Measurements from ENCODE around the gene TMCO4. TPM values are rescaled to one million over a fixed set of nuclear protein-coding genes. Genes with fewer than 3 reads are reported as not detected.

The TMCO4 gene
- total and polyA plus RNA-seq, 3 experiments from 2014 or later: 16.5 to 18.2 (median 16.6) TPM

DNA sequence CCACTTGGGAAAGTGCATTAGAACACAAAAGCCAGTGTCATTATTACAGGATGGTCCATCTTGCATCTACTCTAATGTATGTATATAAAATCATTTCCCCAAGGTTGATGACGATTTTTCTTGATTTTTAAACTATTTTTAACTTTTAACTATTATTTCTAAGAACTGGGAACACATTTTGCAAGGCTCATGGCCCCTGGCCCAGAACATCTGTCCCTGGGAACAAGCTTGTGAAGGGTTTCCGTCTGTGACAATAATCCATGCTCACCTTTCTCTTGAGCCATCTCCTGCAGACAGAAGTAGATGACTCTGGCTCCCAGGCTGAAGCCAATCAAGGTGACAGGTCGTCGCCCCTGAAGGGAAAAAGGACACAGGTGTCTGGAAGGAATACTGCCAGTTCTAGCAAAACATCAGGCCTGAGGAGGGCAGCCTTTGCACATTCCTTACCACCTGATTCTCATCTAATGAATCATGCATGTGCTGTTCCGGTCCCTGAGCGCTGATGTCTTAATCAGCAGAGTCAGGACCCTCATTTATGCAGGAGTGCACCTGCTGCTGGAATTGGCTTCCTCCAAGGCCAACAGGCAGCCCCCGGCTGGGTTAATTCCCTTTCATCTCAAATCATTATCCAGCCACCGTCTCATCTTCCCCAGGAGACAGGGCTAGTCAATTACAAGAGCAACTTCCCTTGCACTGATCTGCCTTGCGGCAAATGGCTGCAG, 62.5 kb downstream of the TMCO4 start:
- no peaks in the 10 kb centered on the region for H3K27me3 ChIP-seq (ENCODE audit: insufficient read depth, low read length, poor library complexity, severe bottlenecking)
- no peaks in the 10 kb centered on the region for H3K9me3 ChIP-seq (ENCODE audit: low read length)
- peak overlapping the region in 1 of 8 donors; percentile 84 for H3K27ac Mint-ChIP-seq
- peaks cover 29 to 76% (median 31%) of the 10 kb centered on the region in 3 donors for H3K36me3 Mint-ChIP-seq
- no peak overlapping the region for H3K27ac ChIP-seq (ENCODE audit: low read depth, low read length)
- DNase-seq: no peak
- H3K4me3 ChIP-seq (ENCODE audit: low read length): no peak overlapping the region
- ChIA-PET CTCF (no interaction called here), POLR2A (no interaction called here)
- H3K9me3 Mint-ChIP-seq: no peaks in the 10 kb centered on the region
- H3K4me3 Mint-ChIP-seq: no peak overlapping the region
- no peaks in the 10 kb centered on the region for H3K36me3 ChIP-seq (ENCODE audit: insufficient read depth, low read length)
- no peaks in the 10 kb centered on the region for H3K4me1 Mint-ChIP-seq
- no peaks in the 10 kb centered on the region for H3K4me1 ChIP-seq (ENCODE audit: insufficient read depth, low read length)
- H3K27me3 Mint-ChIP-seq: no peaks in the 10 kb centered on the region

DNA sequence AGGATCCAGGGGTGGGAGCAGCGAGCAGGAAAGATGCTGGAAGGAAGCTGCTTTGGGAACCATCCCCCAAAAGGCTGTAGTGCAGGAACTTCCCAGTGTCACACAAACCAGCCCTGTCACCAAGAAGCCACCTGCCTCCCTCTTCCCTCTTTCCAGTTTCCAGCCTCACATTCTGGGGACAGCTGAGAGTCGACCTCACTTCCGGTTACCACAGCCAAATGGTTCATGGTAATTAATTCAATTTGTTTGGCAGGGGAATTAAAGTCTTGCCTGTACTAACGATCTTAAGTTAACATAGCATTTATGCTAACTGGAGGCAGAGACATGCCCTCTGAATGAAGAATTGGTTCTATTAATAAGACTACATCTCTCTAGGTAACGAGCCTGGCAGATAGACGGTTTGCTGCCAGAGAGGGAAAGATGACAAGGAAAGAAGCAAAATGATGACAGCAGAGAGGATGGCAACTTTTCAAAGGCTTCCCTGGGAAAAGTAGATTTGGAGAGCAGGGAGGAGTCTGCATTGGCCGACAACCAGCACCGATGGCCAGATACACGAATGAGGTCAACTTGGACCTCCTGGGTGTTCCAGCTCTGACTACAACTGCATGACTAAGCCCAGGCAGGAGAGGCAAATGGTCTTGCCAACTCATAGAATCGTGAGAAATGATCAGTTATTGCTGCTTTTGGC, 64.1 kb downstream of the TMCO4 start:
- Histone ChIP-seq H3K4me3 (ENCODE audit: low read length) (no peak overlapping the region), H3K27me3 (ENCODE audit: insufficient read depth, low read length, poor library complexity, severe bottlenecking) (no peaks in the 10 kb centered on the region), H3K9me3 (ENCODE audit: low read length) (no peaks in the 10 kb centered on the region), H3K27ac (ENCODE audit: low read depth, low read length) (no peak overlapping the region), H3K36me3 (ENCODE audit: insufficient read depth, low read length) (no peaks in the 10 kb centered on the region), H3K4me1 (ENCODE audit: insufficient read depth, low read length) (no peaks in the 10 kb centered on the region)
- Mint-ChIP-seq H3K27ac (no peak overlapping the region), H3K27me3 (no peaks in the 10 kb centered on the region), H3K36me3 (peaks cover 30 to 80% (median 39%) of the 10 kb centered on the region in 3 donors), H3K9me3 (peaks cover 0 to 2% (median 0%) of the 10 kb centered on the region in 5 donors), H3K4me3 (no peak overlapping the region), H3K4me1 (no peaks in the 10 kb centered on the region)
- ChIA-PET POLR2A (no interaction called here), CTCF (no interaction called here)
- DNase-seq: no peak

DNA sequence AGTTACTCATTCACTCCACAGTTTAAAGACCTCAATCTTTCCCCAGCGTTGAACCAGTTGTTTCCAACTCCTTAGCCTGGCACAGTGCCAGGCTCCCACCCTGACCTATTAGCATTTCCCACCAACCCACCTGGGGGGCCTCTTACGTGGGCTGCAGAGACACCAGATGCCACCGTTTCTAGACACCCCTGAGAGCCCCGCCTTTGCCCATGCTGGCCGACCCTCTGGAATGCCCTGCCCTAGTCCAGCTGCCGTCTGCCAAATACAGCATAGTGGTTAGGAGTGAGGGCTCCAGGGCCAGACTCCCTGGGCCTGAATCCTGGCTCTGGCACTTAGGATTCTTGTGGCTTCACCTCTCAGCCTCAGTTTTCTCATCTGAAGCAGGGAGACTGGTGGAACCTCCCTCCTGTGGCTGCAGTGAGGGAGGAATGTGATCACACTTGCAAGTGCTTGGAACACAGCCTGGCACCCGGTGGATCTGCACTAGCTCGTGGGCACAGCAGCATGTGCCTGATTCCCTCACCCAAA, 65.2 kb downstream of the TMCO4 start:
- peaks cover 0 to 4% (median 0%) of the 10 kb centered on the region in 5 donors for H3K9me3 Mint-ChIP-seq

DNA sequence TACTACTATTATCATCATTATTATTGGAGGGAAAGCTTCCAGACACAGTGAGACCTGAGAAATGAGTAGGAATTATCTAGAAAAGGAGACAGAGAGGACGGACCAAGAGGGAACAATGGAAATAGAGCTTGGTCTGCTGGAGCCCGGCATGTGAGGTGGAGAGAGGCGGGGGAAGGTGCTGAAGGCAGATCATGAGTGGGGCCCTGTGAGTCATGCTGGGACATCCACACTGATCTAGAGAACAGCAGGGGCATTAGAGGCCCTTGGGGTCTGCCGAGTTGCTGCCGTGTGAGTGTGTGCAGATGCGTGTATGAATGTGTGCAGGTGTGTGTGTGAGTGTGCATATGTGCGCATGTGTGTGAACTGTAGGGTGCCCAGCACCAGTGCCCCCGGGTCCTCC, 65.7 kb downstream of the TMCO4 start:
- H3K9me3 Mint-ChIP-seq: peaks cover 0 to 4% (median 0%) of the 10 kb centered on the region in 5 donors
- no peaks in the 10 kb centered on the region for H3K4me1 Mint-ChIP-seq
- Histone ChIP-seq H3K4me1 (ENCODE audit: insufficient read depth, low read length) (no peaks in the 10 kb centered on the region), H3K27me3 (ENCODE audit: insufficient read depth, low read length, poor library complexity, severe bottlenecking) (no peaks in the 10 kb centered on the region), H3K27ac (ENCODE audit: low read depth, low read length) (no peak overlapping the region), H3K9me3 (ENCODE audit: low read length) (no peaks in the 10 kb centered on the region), H3K36me3 (ENCODE audit: insufficient read depth, low read length) (peaks cover 5% of the 10 kb centered on the region), H3K4me3 (ENCODE audit: low read length) (no peak overlapping the region)
- DNase-seq: no peak
- H3K27me3 Mint-ChIP-seq: no peaks in the 10 kb centered on the region
- H3K36me3 Mint-ChIP-seq: peaks cover 29 to 73% (median 42%) of the 10 kb centered on the region in 3 donors
- no peak overlapping the region for H3K27ac Mint-ChIP-seq
- CTCF ChIA-PET: no interaction called here
- POLR2A ChIA-PET: no interaction called here
- no peak overlapping the region for H3K4me3 Mint-ChIP-seq

More for the DNA sequence above, 65.2 kb downstream of the TMCO4 start:
- Histone ChIP-seq H3K9me3 (ENCODE audit: low read length) (no peaks in the 10 kb centered on the region), H3K27ac (ENCODE audit: low read depth, low read length) (no peak overlapping the region), H3K36me3 (ENCODE audit: insufficient read depth, low read length) (peaks cover 5% of the 10 kb centered on the region), H3K4me3 (ENCODE audit: low read length) (no peak overlapping the region), H3K4me1 (ENCODE audit: insufficient read depth, low read length) (no peaks in the 10 kb centered on the region), H3K27me3 (ENCODE audit: insufficient read depth, low read length, poor library complexity, severe bottlenecking) (no peaks in the 10 kb centered on the region)
- CTCF ChIA-PET: no interaction called here
- Mint-ChIP-seq H3K36me3 (peaks cover 31 to 78% (median 46%) of the 10 kb centered on the region in 3 donors), H3K4me1 (no peaks in the 10 kb centered on the region), H3K27me3 (no peaks in the 10 kb centered on the region), H3K4me3 (peak overlapping the region in 1 of 7 donors; percentile 32), H3K27ac (peak overlapping the region in 1 of 8 donors; percentile 85)
- POLR2A ChIA-PET: no interaction called here
- DNase-seq: no peak

DNA sequence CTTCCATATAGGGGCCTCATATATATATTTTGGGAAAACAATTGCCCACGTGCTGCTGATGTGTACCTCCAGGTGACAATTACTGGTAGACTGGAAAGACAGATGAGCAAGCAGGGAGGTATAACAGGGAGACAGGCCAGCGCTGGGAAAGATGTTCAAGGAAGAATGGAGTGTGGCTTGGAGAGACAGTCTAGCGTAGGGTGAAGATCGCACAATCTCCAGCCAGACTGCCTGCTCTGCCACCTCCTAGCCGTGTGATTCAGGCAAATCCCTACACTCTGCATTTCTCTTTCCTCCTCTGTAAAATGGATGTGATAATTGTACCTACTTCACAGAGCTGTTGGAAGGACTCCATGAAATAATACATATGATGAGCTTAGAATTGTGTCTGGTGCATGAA, 66.1 kb downstream of the TMCO4 start:
- H3K36me3 Mint-ChIP-seq: peaks cover 26 to 72% (median 38%) of the 10 kb centered on the region in 3 donors
- Histone ChIP-seq H3K27ac (ENCODE audit: low read depth, low read length) (no peak overlapping the region), H3K27me3 (ENCODE audit: insufficient read depth, low read length, poor library complexity, severe bottlenecking) (no peaks in the 10 kb centered on the region), H3K4me1 (ENCODE audit: insufficient read depth, low read length) (no peaks in the 10 kb centered on the region), H3K9me3 (ENCODE audit: low read length) (no peaks in the 10 kb centered on the region), H3K36me3 (ENCODE audit: insufficient read depth, low read length) (peaks cover 5% of the 10 kb centered on the region), H3K4me3 (ENCODE audit: low read length) (no peak overlapping the region)
- no peaks in the 10 kb centered on the region for H3K27me3 Mint-ChIP-seq
- no peak overlapping the region for H3K4me3 Mint-ChIP-seq
- peaks cover 0 to 4% (median 0%) of the 10 kb centered on the region in 5 donors for H3K9me3 Mint-ChIP-seq
- CTCF ChIA-PET: no interaction called here
- no peak overlapping the region for H3K27ac Mint-ChIP-seq
- H3K4me1 Mint-ChIP-seq: no peaks in the 10 kb centered on the region
- POLR2A ChIA-PET: no interaction called here
- no peak for DNase-seq

DNA sequence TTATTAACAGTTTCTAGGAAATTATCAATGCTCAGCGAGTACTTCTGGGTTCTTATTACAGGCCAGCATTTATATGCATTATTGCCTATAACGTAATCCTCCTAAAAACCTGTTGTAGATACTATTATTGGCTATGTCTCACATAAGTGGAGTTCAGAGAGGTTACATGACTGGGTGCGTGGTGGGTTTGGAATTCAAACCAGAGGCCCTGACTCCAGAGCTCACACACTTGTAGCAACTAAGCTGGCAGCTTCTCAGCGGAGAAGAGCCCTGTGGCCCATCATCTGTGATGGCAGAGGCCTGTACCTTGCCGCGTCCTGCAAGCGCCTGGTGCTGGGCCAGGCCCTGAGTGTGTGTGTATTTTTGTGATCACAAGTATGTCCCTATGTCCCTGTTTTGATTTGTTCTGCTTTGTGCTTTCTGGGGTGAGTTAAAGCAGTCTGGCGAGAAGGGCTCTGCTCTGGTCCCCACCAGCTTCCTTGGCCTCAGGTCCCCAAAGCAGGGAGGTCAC, 68.3 kb downstream of the TMCO4 start:
- CTCF ChIA-PET: no interaction called here
- Mint-ChIP-seq H3K4me3 (no peak overlapping the region), H3K27me3 (no peaks in the 10 kb centered on the region), H3K27ac (no peak overlapping the region), H3K9me3 (peaks cover 0 to 4% (median 0%) of the 10 kb centered on the region in 5 donors), H3K4me1 (no peaks in the 10 kb centered on the region), H3K36me3 (peaks cover 21 to 74% (median 24%) of the 10 kb centered on the region in 3 donors)
- POLR2A ChIA-PET: no interaction called here
- no peak overlapping the region for H3K4me3 ChIP-seq (ENCODE audit: low read length)
- no peak for DNase-seq
- no peaks in the 10 kb centered on the region for H3K27me3 ChIP-seq (ENCODE audit: insufficient read depth, low read length, poor library complexity, severe bottlenecking)
- H3K36me3 ChIP-seq (ENCODE audit: insufficient read depth, low read length): peaks cover 5% of the 10 kb centered on the region
- H3K4me1 ChIP-seq (ENCODE audit: insufficient read depth, low read length): no peaks in the 10 kb centered on the region
- no peak overlapping the region for H3K27ac ChIP-seq (ENCODE audit: low read depth, low read length)
- H3K9me3 ChIP-seq (ENCODE audit: low read length): no peaks in the 10 kb centered on the region

DNA sequence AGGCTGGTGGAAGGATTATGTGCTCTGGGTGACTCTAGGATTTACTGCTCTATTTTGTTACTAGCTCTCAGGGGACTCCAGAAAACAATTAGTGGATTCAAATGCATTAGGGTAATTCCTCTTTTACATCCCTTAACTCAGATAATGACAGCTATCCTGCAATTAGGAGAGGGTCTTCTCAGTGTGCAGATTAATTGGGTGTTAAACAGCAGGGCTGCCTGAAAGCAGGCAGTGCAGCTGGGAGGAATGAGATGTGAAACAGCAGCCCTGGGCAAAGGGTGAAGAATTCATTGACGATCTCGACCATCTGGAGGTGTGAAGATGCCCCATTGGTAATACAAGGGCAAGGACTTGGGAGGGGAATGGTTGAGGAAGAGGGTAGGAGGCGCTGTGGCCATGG, 68.9 kb downstream of the TMCO4 start:
- Histone ChIP-seq H3K9me3 (ENCODE audit: low read length) (no peaks in the 10 kb centered on the region), H3K36me3 (ENCODE audit: insufficient read depth, low read length) (peaks cover 5% of the 10 kb centered on the region), H3K27me3 (ENCODE audit: insufficient read depth, low read length, poor library complexity, severe bottlenecking) (no peaks in the 10 kb centered on the region), H3K4me1 (ENCODE audit: insufficient read depth, low read length) (no peaks in the 10 kb centered on the region), H3K27ac (ENCODE audit: low read depth, low read length) (no peak overlapping the region), H3K4me3 (ENCODE audit: low read length) (no peak overlapping the region)
- Mint-ChIP-seq H3K4me1 (no peaks in the 10 kb centered on the region), H3K4me3 (no peak overlapping the region), H3K27me3 (no peaks in the 10 kb centered on the region), H3K9me3 (peaks cover 0 to 4% (median 0%) of the 10 kb centered on the region in 5 donors), H3K36me3 (peaks cover 20 to 75% (median 24%) of the 10 kb centered on the region in 3 donors), H3K27ac (no peak overlapping the region)
- ChIA-PET CTCF (interaction anchor here (0.7 kb wide), 1 partner anchor 24 kb away, joined by 3 read pairs; no protein-coding TSS in a partner anchor), POLR2A (no interaction called here)
- DNase-seq: no peak

DNA sequence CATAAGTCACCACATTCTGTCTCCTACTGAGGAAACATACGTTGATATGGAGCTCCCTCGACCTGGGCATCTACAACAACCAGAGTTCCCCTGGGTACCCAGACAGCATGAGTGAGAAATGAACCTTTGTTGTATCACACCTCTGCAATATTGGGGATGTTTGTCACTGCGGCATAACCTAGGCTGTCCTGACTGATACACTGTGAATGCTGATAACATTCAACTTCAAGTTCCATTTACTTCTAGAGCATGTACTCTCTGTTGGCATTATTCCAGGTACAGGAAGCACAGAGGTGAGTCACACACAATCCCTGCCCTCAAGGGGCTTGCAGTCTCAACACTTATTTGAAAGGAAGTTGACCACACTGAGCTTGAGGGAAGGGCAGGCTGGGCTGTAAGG, 69.5 kb downstream of the TMCO4 start:
- no peaks in the 10 kb centered on the region for H3K4me1 Mint-ChIP-seq
- Histone ChIP-seq H3K4me3 (ENCODE audit: low read length) (no peak overlapping the region), H3K27ac (ENCODE audit: low read depth, low read length) (no peak overlapping the region), H3K27me3 (ENCODE audit: insufficient read depth, low read length, poor library complexity, severe bottlenecking) (no peaks in the 10 kb centered on the region), H3K4me1 (ENCODE audit: insufficient read depth, low read length) (no peaks in the 10 kb centered on the region), H3K9me3 (ENCODE audit: low read length) (no peaks in the 10 kb centered on the region), H3K36me3 (ENCODE audit: insufficient read depth, low read length) (peaks cover 5% of the 10 kb centered on the region)
- DNase-seq: no peak
- H3K4me3 Mint-ChIP-seq: no peak overlapping the region
- CTCF ChIA-PET: interaction anchor here (0.7 kb wide), 1 partner anchor 25 kb away, joined by 3 read pairs; no protein-coding TSS in a partner anchor
- no peaks in the 10 kb centered on the region for H3K27me3 Mint-ChIP-seq
- no peak overlapping the region for H3K27ac Mint-ChIP-seq
- H3K36me3 Mint-ChIP-seq: peaks cover 16 to 75% (median 24%) of the 10 kb centered on the region in 3 donors
- POLR2A ChIA-PET: no interaction called here
- peaks cover 0 to 4% (median 0%) of the 10 kb centered on the region in 5 donors for H3K9me3 Mint-ChIP-seq
